Activated CD4-positive, alpha-beta T cell treated with anti-CD3 and anti-CD28 coated beads, Interleukin-2, amount 50 U/mL, for 4 hours (primary cell): Measurements from ENCODE around the gene FGF22.

ENCODE experiments used
- DNase-seq, 2 experiments: peaks; one replicate each; pipeline ENCODE4 v3.0.0-alpha.2; 2020

FGF22 gene

GRCh38 chr19:644789-645188, 5.1 kb downstream of the FGF22 start:
- no peak for DNase-seq

- no peak for DNase-seq
Observed at GRCh38 chr19:645912-646778, 6.5 kb downstream of the FGF22 start.

GRCh38 chr19:646779-647565, 7.3 kb downstream of the FGF22 start:
- no peak for DNase-seq

- no peak for DNase-seq
Observed at GRCh38 chr19:647566-648284, 8.0 kb downstream of the FGF22 start.

- no peak for DNase-seq
Observed at GRCh38 chr19:648305-648704, 8.6 kb downstream of the FGF22 start.

- DNase-seq: no peak
Observed at GRCh38 chr19:648904-649801, 9.5 kb downstream of the FGF22 start.

GRCh38 chr19:650121-650520, 10.4 kb downstream of the FGF22 start:
- no peak for DNase-seq

- DNase-seq: no peak
Observed at GRCh38 chr19:651114-651818, 11.6 kb downstream of the FGF22 start.

GRCh38 chr19:651991-652390, 12.3 kb downstream of the FGF22 start:
- no peak for DNase-seq

- DNase-seq: no peak
Observed at GRCh38 chr19:652467-653389, 13.0 kb downstream of the FGF22 start.

- DNase-seq: no peak
Observed at GRCh38 chr19:653425-653824, 13.7 kb downstream of the FGF22 start.

- DNase-seq: no peak
Observed at GRCh38 chr19:655691-656090, 16.0 kb downstream of the FGF22 start.

- no peak for DNase-seq
Observed at GRCh38 chr19:656751-657559, 17.3 kb downstream of the FGF22 start.

- no peak for DNase-seq
Observed at GRCh38 chr19:657611-658010, 17.9 kb downstream of the FGF22 start.

- DNase-seq: no peak
Observed at GRCh38 chr19:658059-658839, 18.6 kb downstream of the FGF22 start.

- peak; percentile 38 for DNase-seq
Observed at GRCh38 chr19:658916-659839, 19.5 kb downstream of the FGF22 start.

- DNase-seq: no peak
Observed at GRCh38 chr19:660793-661426, 21.2 kb downstream of the FGF22 start.
